ENCODE results near the gene ZFP91. TPM values are rescaled to one million over a fixed set of nuclear protein-coding genes. Genes with fewer than 3 reads are reported as not detected.

ZFP91 gene, protein sequence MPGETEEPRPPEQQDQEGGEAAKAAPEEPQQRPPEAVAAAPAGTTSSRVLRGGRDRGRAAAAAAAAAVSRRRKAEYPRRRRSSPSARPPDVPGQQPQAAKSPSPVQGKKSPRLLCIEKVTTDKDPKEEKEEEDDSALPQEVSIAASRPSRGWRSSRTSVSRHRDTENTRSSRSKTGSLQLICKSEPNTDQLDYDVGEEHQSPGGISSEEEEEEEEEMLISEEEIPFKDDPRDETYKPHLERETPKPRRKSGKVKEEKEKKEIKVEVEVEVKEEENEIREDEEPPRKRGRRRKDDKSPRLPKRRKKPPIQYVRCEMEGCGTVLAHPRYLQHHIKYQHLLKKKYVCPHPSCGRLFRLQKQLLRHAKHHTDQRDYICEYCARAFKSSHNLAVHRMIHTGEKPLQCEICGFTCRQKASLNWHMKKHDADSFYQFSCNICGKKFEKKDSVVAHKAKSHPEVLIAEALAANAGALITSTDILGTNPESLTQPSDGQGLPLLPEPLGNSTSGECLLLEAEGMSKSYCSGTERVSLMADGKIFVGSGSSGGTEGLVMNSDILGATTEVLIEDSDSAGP
- total RNA-seq (2022; extraction: Qiagen RNA extraction): 29.9 to 48.4 TPM (median 37.4 TPM) in 5 replicates

DNA sequence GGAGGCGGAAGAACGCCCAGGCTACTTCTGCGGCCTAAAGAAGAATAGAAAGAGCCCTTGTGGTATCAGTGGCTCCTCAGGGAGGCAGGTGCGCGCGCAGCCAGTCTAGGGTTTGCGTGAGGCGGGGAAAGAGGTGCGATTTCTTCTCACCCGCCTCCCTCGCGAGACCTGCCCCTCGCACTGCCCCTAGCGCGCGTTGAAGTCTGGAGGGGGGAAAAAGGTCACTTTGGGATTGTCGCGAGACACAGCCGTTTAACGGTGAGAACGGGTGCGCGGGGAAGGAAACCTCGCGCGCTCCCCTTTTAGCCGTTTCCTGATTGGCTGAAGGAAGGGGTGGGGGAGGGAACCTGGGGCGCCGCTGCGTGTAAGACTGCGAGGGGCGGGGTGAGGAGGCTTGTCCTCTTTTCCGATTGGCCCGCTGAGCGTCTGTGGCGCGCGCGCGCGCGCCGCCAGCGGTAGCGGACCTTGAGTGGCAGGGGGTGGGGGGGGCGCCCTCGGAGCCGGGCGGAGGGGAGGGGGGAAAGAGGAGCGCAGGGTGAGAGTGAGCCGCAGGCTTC lies at the start of gene ZFP91:
ZFP91 (plus strand) TSS at position 429 of the 557 bp plus-strand sequence. CDS start 219 bp downstream, outside the sequence.

DNA sequence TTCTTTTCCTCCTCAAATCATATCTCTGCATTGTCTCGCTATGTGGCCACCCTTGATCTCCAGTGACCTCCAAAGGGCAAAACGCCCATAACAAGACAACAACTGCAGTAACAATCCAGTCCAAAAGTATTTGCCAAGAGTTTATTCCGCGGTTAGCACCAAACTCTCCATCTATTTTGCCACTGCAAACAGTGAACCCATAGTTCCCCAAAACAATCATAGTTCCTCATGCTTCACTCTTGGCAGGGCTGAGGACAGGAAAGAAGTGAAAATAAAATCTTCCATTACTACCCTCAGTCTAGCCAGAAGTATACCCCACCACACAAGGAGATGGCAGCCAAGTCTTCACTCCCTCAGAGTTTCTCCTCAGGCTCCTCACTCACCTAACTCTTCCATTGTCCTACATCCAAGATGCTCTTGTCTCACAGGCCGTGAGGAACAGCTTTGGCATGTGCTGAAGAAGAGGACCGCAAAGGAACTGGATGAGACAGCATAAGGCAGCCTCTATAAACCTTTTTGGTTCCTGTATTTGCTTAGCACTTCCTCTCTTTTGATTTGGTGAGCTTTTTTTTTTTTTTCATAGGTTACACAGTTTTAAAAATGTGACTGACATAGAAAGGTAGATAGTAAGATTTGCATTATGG lies 3.4 kb upstream of the ZFP91 start, which contains the start of gene LPXN:
LPXN (minus strand) TSS at position 480 of the 644 bp plus-strand sequence; CDS start at position 396, 84 bp downstream.

DNA sequence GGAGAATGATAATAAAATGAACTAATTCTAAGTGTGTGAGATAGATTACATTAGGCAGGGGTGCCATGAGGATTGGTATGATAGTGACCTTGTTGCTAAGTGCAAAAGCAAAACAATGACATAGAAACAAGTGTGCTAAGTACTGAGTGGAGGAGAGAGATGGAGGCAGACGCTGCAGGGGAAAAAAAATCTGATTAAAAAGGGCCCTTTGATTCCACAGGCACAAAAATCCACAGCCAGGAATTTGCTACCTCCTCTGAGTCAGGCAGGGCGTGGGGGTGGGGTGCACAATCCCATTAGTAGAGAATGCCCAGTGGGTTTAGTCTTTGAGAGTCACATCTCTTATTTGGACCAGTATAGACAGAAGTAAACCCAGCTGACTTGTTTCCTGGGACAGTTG lies 43.5 kb downstream of the ZFP91 start, which contains the start of gene CNTF:
CNTF (plus strand) TSS at position 322 of the 400 bp plus-strand sequence. CDS start 88 bp downstream, outside the sequence.

Other genes with a start within 250 kb of the ZFP91 start
- gene OR5B17, start 220.0 kb upstream of the ZFP91 start, total RNA-seq (2022; extraction: Qiagen RNA extraction): not detected in 5 replicates
- gene OR5B3, start 172.2 kb upstream of the ZFP91 start, total RNA-seq (2022; extraction: Qiagen RNA extraction): not detected in 5 replicates
- not detected in 5 replicates for gene OR5B2, start 150.9 kb upstream of the ZFP91 start, total RNA-seq (2022; extraction: Qiagen RNA extraction)
- gene OR5B12, start 136.8 kb upstream of the ZFP91 start, total RNA-seq (2022; extraction: Qiagen RNA extraction): not detected in 5 replicates
- gene OR5B21, start 71.0 kb upstream of the ZFP91 start, total RNA-seq (2022; extraction: Qiagen RNA extraction): not detected in 5 replicates
- 2.0 to 2.7 TPM (median 2.4 TPM) in 5 replicates for gene LPXN, start 3.2 kb upstream of the ZFP91 start, total RNA-seq (2022; extraction: Qiagen RNA extraction)
- gene CNTF, start 43.6 kb downstream of the ZFP91 start, total RNA-seq (2022; extraction: Qiagen RNA extraction): 0.92 to 1.5 TPM (median 1.3 TPM) in 5 replicates
- not detected in 5 replicates for gene GLYAT, start 152.9 kb downstream of the ZFP91 start, total RNA-seq (2022; extraction: Qiagen RNA extraction)